Measurements from ENCODE around the gene H2AZ2. TPM values are rescaled to one million over a fixed set of nuclear protein-coding genes. Genes with fewer than 3 reads are reported as not detected.

H2AZ2 gene
- total RNA-seq: 96.0 TPM

DNA sequence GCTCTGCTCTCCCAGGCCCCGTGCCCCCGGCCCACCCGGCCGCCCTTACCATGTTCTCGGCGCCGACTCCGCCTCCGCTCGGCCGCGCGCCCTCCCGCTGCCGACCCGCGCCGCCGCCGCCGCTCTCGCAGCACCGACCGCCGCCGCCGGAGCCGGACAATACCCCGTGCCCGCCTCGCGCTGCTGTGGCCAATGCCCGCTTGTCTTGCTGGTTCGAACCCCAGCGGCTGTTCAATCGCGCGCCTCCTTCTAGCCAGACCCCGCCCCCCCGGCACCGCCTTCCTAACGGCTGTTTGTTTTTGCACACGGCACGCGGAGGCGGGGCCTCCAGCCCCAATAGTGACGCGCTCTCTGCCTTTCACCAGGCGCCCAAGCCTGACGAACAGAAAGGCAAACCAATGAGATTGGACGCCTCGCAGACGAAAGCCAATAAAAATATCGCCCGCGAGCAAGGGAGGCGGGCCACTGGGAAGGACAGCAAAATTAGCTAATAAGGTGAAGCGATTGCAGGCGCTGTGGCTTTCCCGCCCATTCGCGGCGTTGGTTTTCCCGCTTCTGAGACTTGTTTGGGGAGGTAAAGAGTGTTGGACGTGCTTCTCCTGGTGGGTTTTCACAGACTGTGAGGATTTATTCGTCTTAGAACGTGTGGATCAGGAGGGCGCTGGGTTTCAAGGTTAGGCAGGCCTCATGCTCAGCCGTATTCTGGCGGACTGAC, at the start of gene H2AZ2:
Gene H2AZ2 (minus strand): TSS at position 168 of the 715 bp plus-strand sequence. CDS start 116 bp downstream, at position 52.
- peak within 1 kb of the TSS; percentile 92 for H3K27ac ChIP-seq (ENCODE audit: low read depth, low read length)
- H3K9ac ChIP-seq (ENCODE audit: low read depth in 1 of 3, low read length in 3 of 3): peak within 1 kb of the TSS; percentile 96 to 98 (median 96)
- no peaks in the 10 kb centered on the region for H3K36me3 ChIP-seq (ENCODE audit: control insufficient read depth in 3 of 3, insufficient read depth in 3 of 3, low read length in 3 of 3)
- H3K4me1 ChIP-seq (ENCODE audit: control insufficient read depth in 3 of 3, insufficient read depth in 3 of 3, low read length in 3 of 3): peaks cover 5 to 10% (median 10%) of the 10 kb centered on the region in 3 donors
- peak within 1 kb of the TSS; percentile 85 to 93 (median 92) for H3K4me3 ChIP-seq (ENCODE audit: low read length in 3 of 3)
- H3K27me3 ChIP-seq (ENCODE audit: control insufficient read depth in 3 of 3, insufficient read depth in 3 of 3, low read length in 3 of 3): no peaks in the 10 kb centered on the region
- H3K9me3 ChIP-seq (ENCODE audit: control insufficient read depth in 3 of 3, low read length in 3 of 3): no peaks in the 10 kb centered on the region

- Histone ChIP-seq H3K9ac (ENCODE audit: low read depth in 1 of 3, low read length in 3 of 3) (no peak overlapping the region), H3K27ac (ENCODE audit: low read depth, low read length) (no peak overlapping the region), H3K4me3 (ENCODE audit: low read length in 3 of 3) (no peak overlapping the region), H3K4me1 (ENCODE audit: control insufficient read depth in 3 of 3, insufficient read depth in 3 of 3, low read length in 3 of 3) (peaks cover 14 to 20% (median 15%) of the 10 kb centered on the region in 3 donors), H3K9me3 (ENCODE audit: control insufficient read depth in 3 of 3, low read length in 3 of 3) (no peaks in the 10 kb centered on the region), H3K36me3 (ENCODE audit: control insufficient read depth in 3 of 3, insufficient read depth in 3 of 3, low read length in 3 of 3) (no peaks in the 10 kb centered on the region), H3K27me3 (ENCODE audit: control insufficient read depth in 3 of 3, insufficient read depth in 3 of 3, low read length in 3 of 3) (no peaks in the 10 kb centered on the region)
Measured at GRCh38 chr7:44897309-44897708, 49.4 kb upstream of the H2AZ2 start.

GRCh38 chr7:44894888-44895580, 47.1 kb upstream of the H2AZ2 start:
- no peaks in the 10 kb centered on the region for H3K9me3 ChIP-seq (ENCODE audit: control insufficient read depth in 3 of 3, low read length in 3 of 3)
- no peaks in the 10 kb centered on the region for H3K27me3 ChIP-seq (ENCODE audit: control insufficient read depth in 3 of 3, insufficient read depth in 3 of 3, low read length in 3 of 3)
- H3K4me1 ChIP-seq (ENCODE audit: control insufficient read depth in 3 of 3, insufficient read depth in 3 of 3, low read length in 3 of 3): peaks cover 14 to 24% (median 15%) of the 10 kb centered on the region in 3 donors
- no peaks in the 10 kb centered on the region for H3K36me3 ChIP-seq (ENCODE audit: control insufficient read depth in 3 of 3, insufficient read depth in 3 of 3, low read length in 3 of 3)
- H3K4me3 ChIP-seq (ENCODE audit: low read length in 3 of 3): no peak overlapping the region
- no peak overlapping the region for H3K9ac ChIP-seq (ENCODE audit: low read depth in 1 of 3, low read length in 3 of 3)
- no peak overlapping the region for H3K27ac ChIP-seq (ENCODE audit: low read depth, low read length)

GRCh38 chr7:44893710-44894234, 45.9 kb upstream of the H2AZ2 start:
- H3K36me3 ChIP-seq (ENCODE audit: control insufficient read depth in 3 of 3, insufficient read depth in 3 of 3, low read length in 3 of 3): no peaks in the 10 kb centered on the region
- peaks cover 14 to 24% (median 15%) of the 10 kb centered on the region in 3 donors for H3K4me1 ChIP-seq (ENCODE audit: control insufficient read depth in 3 of 3, insufficient read depth in 3 of 3, low read length in 3 of 3)
- H3K9me3 ChIP-seq (ENCODE audit: control insufficient read depth in 3 of 3, low read length in 3 of 3): no peaks in the 10 kb centered on the region
- peak overlapping the region in 2 of 3 donors; percentile 7 to 25 for H3K9ac ChIP-seq (ENCODE audit: low read depth in 1 of 3, low read length in 3 of 3)
- no peak overlapping the region for H3K27ac ChIP-seq (ENCODE audit: low read depth, low read length)
- H3K4me3 ChIP-seq (ENCODE audit: low read length in 3 of 3): no peak overlapping the region
- H3K27me3 ChIP-seq (ENCODE audit: control insufficient read depth in 3 of 3, insufficient read depth in 3 of 3, low read length in 3 of 3): no peaks in the 10 kb centered on the region

GRCh38 chr7:44891791-44892190, 43.9 kb upstream of the H2AZ2 start:
- no peaks in the 10 kb centered on the region for H3K9me3 ChIP-seq (ENCODE audit: control insufficient read depth in 3 of 3, low read length in 3 of 3)
- no peak overlapping the region for H3K9ac ChIP-seq (ENCODE audit: low read depth in 1 of 3, low read length in 3 of 3)
- H3K36me3 ChIP-seq (ENCODE audit: control insufficient read depth in 3 of 3, insufficient read depth in 3 of 3, low read length in 3 of 3): no peaks in the 10 kb centered on the region
- H3K4me1 ChIP-seq (ENCODE audit: control insufficient read depth in 3 of 3, insufficient read depth in 3 of 3, low read length in 3 of 3): peaks cover 14 to 24% (median 15%) of the 10 kb centered on the region in 3 donors
- no peaks in the 10 kb centered on the region for H3K27me3 ChIP-seq (ENCODE audit: control insufficient read depth in 3 of 3, insufficient read depth in 3 of 3, low read length in 3 of 3)
- H3K27ac ChIP-seq (ENCODE audit: low read depth, low read length): no peak overlapping the region
- no peak overlapping the region for H3K4me3 ChIP-seq (ENCODE audit: low read length in 3 of 3)

DNA sequence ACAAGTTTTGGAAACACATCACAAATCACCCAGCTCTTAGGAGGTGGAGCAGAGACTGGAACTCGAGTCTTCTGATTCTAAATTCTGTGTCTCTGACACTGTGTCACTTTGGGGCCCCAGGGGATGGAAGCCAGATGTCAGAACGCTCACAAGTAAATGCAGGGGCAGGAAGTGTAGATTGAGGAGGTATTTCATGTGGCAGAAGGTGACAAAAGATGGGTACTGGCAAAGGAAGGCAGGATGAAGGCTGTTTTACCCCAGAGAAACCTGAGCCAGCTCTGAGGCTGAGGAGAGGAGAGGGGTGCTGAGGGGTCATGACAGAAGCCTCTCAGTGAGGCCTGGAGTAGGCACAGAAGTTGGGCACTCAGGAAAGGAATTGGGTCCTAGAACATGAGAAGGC, 43.5 kb upstream of the H2AZ2 start:
- Histone ChIP-seq H3K4me1 (ENCODE audit: control insufficient read depth in 3 of 3, insufficient read depth in 3 of 3, low read length in 3 of 3) (peaks cover 14 to 27% (median 15%) of the 10 kb centered on the region in 3 donors), H3K9me3 (ENCODE audit: control insufficient read depth in 3 of 3, low read length in 3 of 3) (no peaks in the 10 kb centered on the region), H3K4me3 (ENCODE audit: low read length in 3 of 3) (no peak overlapping the region), H3K27ac (ENCODE audit: low read depth, low read length) (no peak overlapping the region), H3K36me3 (ENCODE audit: control insufficient read depth in 3 of 3, insufficient read depth in 3 of 3, low read length in 3 of 3) (no peaks in the 10 kb centered on the region), H3K27me3 (ENCODE audit: control insufficient read depth in 3 of 3, insufficient read depth in 3 of 3, low read length in 3 of 3) (no peaks in the 10 kb centered on the region), H3K9ac (ENCODE audit: low read depth in 1 of 3, low read length in 3 of 3) (no peak overlapping the region)

DNA sequence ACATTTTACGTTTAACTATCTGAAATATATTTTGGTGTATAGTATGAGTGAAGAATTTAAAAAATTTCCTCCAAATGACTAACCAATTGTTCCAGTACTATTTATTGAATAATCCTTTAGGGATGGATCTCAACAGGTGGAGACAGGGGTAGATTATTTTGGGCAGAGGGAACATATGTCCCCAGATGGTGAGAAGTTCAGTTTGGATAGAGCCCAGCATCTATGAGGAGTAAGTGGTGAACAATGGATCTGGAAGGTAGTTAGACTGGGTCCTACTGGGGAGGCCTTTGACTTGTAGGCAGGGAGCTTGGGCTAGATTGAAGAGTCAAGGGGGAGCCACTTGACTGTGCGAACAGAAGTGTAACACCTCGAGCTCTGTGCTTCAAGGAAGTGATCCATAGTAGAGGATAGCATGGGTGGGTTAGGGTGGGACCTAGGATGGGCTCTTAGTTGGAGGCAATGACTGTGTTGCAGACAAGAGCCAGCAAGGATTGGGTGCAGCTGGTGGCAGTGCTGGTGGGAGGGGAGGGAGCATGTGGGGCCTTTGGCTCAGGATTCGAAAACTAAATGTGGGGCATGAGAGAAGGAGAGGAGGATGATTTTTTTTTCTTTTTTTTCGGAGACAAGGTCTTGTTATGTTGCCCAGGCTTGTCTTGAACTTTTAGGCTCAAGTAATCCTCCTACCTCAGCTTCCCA, 41.3 kb upstream of the H2AZ2 start:
- no peaks in the 10 kb centered on the region for H3K27me3 ChIP-seq (ENCODE audit: control insufficient read depth in 3 of 3, insufficient read depth in 3 of 3, low read length in 3 of 3)
- no peak overlapping the region for H3K27ac ChIP-seq (ENCODE audit: low read depth, low read length)
- H3K4me1 ChIP-seq (ENCODE audit: control insufficient read depth in 3 of 3, insufficient read depth in 3 of 3, low read length in 3 of 3): peaks cover 7 to 26% (median 9%) of the 10 kb centered on the region in 3 donors
- no peak overlapping the region for H3K4me3 ChIP-seq (ENCODE audit: low read length in 3 of 3)
- no peak overlapping the region for H3K9ac ChIP-seq (ENCODE audit: low read depth in 1 of 3, low read length in 3 of 3)
- no peaks in the 10 kb centered on the region for H3K36me3 ChIP-seq (ENCODE audit: control insufficient read depth in 3 of 3, insufficient read depth in 3 of 3, low read length in 3 of 3)
- no peaks in the 10 kb centered on the region for H3K9me3 ChIP-seq (ENCODE audit: control insufficient read depth in 3 of 3, low read length in 3 of 3)

DNA sequence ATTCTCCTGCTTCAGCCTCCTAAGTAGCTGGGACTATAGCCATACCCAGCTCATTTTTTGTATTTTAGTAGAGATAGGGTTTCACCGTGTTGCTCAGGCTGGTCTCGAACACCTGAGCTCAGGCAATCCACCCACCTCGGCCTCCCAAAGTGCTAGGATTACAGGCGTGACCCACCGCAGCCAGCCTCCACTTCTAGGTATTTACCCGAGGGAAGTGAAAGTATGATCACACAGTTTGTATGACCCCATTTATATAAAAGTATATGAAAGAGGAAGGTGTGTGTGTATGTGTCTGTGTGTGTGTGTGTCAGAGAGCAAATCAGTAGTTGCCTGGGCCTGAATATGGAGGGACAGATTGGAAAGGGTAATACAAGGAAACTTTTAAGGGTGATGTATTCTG, 39.4 kb upstream of the H2AZ2 start:
- Histone ChIP-seq H3K4me1 (ENCODE audit: control insufficient read depth in 3 of 3, insufficient read depth in 3 of 3, low read length in 3 of 3) (peaks cover 17 to 33% (median 18%) of the 10 kb centered on the region in 3 donors), H3K9ac (ENCODE audit: low read depth in 1 of 3, low read length in 3 of 3) (peak overlapping the region in 2 of 3 donors; percentile 20 to 33), H3K4me3 (ENCODE audit: low read length in 3 of 3) (no peak overlapping the region), H3K27ac (ENCODE audit: low read depth, low read length) (peak overlapping the region; percentile 100), H3K36me3 (ENCODE audit: control insufficient read depth in 3 of 3, insufficient read depth in 3 of 3, low read length in 3 of 3) (peaks cover 0 to 3% (median 0%) of the 10 kb centered on the region in 3 donors), H3K9me3 (ENCODE audit: control insufficient read depth in 3 of 3, low read length in 3 of 3) (no peaks in the 10 kb centered on the region), H3K27me3 (ENCODE audit: control insufficient read depth in 3 of 3, insufficient read depth in 3 of 3, low read length in 3 of 3) (no peaks in the 10 kb centered on the region)

- Histone ChIP-seq H3K4me1 (ENCODE audit: control insufficient read depth in 3 of 3, insufficient read depth in 3 of 3, low read length in 3 of 3) (peaks cover 23 to 41% (median 34%) of the 10 kb centered on the region in 3 donors), H3K9ac (ENCODE audit: low read depth in 1 of 3, low read length in 3 of 3) (peak within 1 kb of the TSS; percentile 99 to 100 (median 100)), H3K36me3 (ENCODE audit: control insufficient read depth in 3 of 3, insufficient read depth in 3 of 3, low read length in 3 of 3) (peaks cover 0 to 3% (median 0%) of the 10 kb centered on the region in 3 donors), H3K9me3 (ENCODE audit: control insufficient read depth in 3 of 3, low read length in 3 of 3) (no peaks in the 10 kb centered on the region), H3K27me3 (ENCODE audit: control insufficient read depth in 3 of 3, insufficient read depth in 3 of 3, low read length in 3 of 3) (no peaks in the 10 kb centered on the region), H3K27ac (ENCODE audit: low read depth, low read length) (peak within 1 kb of the TSS; percentile 100), H3K4me3 (ENCODE audit: low read length in 3 of 3) (peak within 1 kb of the TSS; percentile 96 to 99 (median 97))
Measured at GRCh38 chr7:44885394-44886317, 37.8 kb upstream of the H2AZ2 start, which contains the start of gene PURB. Gene PURB, minus strand, starts transcription at chr7:44885530. Its CDS starts 182 bp downstream, at chr7:44885348.

Data from skeletal muscle tissue (tissue), 4 donors.